Stomach (tissue), 9 donors: Measurements from ENCODE around the gene TTLL11. TPM values are rescaled to one million over a fixed set of nuclear protein-coding genes. Genes with fewer than 3 reads are reported as not detected.

ENCODE experiments used
- DNase-seq, 2 donors: peaks; one replicate each; pipeline versions ENCODE4 v3.0.0 to v3.0.0-alpha.2; 2013 to 2019
- H3K27ac ChIP-seq, 5 donors: fragments of 200-600 bp in 4 of 5; sonication (generic) in 4 of 5; one replicate each; pipeline ENCODE4 v1.5.1; 2013 to 2019; ENCODE audit warnings: mild to moderate bottlenecking in 1 of 5, moderate library complexity in 1 of 5
- H3K27me3 ChIP-seq, 3 donors: fragments of 200-600 bp; sonication (generic); one replicate each; pipeline ENCODE4 v1.5.1; 2017 to 2019; ENCODE audit warnings: mixed run types in 1 of 3
- H3K36me3 ChIP-seq, 4 donors: fragments of 200-600 bp; sonication (generic); 1 replicate in 3 of 4; 2 replicates in 1 of 4; pipeline ENCODE4 v1.5.1; 2016 to 2019
- H3K4me1 ChIP-seq, 4 donors: fragments of 200-600 bp; sonication (generic); one replicate each; pipeline ENCODE4 v1.5.1; 2016 to 2019
- H3K4me3 ChIP-seq, 4 donors: fragments of 200-600 bp; sonication (generic) in 3 of 4; one replicate each; pipeline ENCODE4 v1.5.1; 2016 to 2019; ENCODE audit warnings: mild to moderate bottlenecking in 1 of 4
- H3K9me3 ChIP-seq, 4 donors: fragments of 200-600 bp; sonication (generic); one replicate each; pipeline ENCODE4 v1.5.1; 2016 to 2019
- EP300 ChIP-seq: sonication (generic); formaldehyde crosslinking; IDR thresholded peaks from one replicate; pipeline ENCODE4 v1.6.1; 2017; ENCODE audit warnings: antibody characterized with exemption
- POLR2A ChIP-seq, 4 donors: fragments of 450-650 bp; IDR thresholded peaks; one replicate each; pipeline ENCODE4 v1.6.1; 2016; ENCODE audit warnings: antibody characterized with exemption in 4 of 4, control low read depth in 2 of 4, mild to moderate bottlenecking in 1 of 4, moderate library complexity in 1 of 4
- POLR2AphosphoS5 ChIP-seq, 3 donors: sonication (generic); formaldehyde crosslinking; IDR thresholded peaks; one replicate each; pipeline ENCODE4 v1.6.1; 2016; ENCODE audit warnings: antibody characterized with exemption in 3 of 3
- WGBS, 5 donors: extraction: QIAGEN DNeasy Blood & Tissue Kit in 3 of 5; methylation state at CpG; one replicate each; pipeline versions ENCODE4 v1.1.5 to v1.1.7; 2013 to 2018; 5-methylcytosine and 5-hydroxymethylcytosine counted together
- intact Hi-C: fragments of 100-400 bp; cut with DNase I; formaldehyde crosslinking; loops from one replicate; pipeline ENCODE4 v1.15.1; 2023; ENCODE audit warnings: low total_unique reads
- polyA plus RNA-seq, 3 donors: library from polyadenylated mRNA; stranded (reverse); fragments of 200-250 nt; gene quantifications; one replicate each; pipeline ENCODE4 v1.2.3, GENCODE V29; 2013
- total RNA-seq, 5 donors: library from RNA; depleted of rRNA; stranded (reverse); fragments of >200 nt; gene quantifications; one replicate each; pipeline versions ENCODE4 v1.1.0 to v1.2.3, GENCODE V29; 2014 to 2016
- TF ChIP-seq, protein P1 (sequence below), 7 experiments: fragments of 450-650 bp in 4 of 7; fragments of 200-600 bp in 3 of 7; sonication (generic) in 3 of 7; IDR thresholded peaks; one replicate each; pipeline ENCODE4 v1.5.1; 2016 to 2019; ENCODE audit warnings: antibody characterized with exemption in 7 of 7, control low read depth in 2 of 7, mild to moderate bottlenecking in 1 of 7
- donor health status: healthy with polysubstance abuse.
- donor health status: Bipolar disorder and iron deficiency.
- donor health status: healthy.

The TTLL11 gene
- total and polyA plus RNA-seq, 8 donors, result 3.6 to 18.2 (median 9.4) TPM

DNA sequence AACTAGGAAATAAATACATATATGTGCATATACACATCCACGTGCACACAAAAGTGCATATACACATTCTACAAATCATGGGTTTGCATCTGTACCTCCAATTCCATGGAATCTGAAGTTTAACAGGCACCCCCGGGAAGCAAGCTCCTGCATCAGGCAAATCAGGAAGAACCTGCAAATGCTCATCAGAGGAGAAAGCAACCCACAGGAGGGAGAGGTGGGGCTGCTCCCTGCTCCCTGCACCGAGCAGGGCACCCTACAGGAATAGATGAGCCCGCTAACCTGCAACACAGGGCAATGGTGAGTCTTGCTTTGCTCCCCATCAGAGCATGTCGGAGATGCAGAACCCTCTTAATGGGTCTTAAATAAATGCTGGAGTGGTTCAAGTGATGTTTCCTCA is 290.4 kb downstream of the TTLL11 start:
- no peaks in the 10 kb centered on the region for H3K4me1 ChIP-seq
- H3K27me3 ChIP-seq, result no peaks in the 10 kb centered on the region
- no peaks in the 10 kb centered on the region for H3K36me3 ChIP-seq
- intact Hi-C loops, result no loop called here
- DNase-seq, result no peak
- TF ChIP-seq, protein P1, sequence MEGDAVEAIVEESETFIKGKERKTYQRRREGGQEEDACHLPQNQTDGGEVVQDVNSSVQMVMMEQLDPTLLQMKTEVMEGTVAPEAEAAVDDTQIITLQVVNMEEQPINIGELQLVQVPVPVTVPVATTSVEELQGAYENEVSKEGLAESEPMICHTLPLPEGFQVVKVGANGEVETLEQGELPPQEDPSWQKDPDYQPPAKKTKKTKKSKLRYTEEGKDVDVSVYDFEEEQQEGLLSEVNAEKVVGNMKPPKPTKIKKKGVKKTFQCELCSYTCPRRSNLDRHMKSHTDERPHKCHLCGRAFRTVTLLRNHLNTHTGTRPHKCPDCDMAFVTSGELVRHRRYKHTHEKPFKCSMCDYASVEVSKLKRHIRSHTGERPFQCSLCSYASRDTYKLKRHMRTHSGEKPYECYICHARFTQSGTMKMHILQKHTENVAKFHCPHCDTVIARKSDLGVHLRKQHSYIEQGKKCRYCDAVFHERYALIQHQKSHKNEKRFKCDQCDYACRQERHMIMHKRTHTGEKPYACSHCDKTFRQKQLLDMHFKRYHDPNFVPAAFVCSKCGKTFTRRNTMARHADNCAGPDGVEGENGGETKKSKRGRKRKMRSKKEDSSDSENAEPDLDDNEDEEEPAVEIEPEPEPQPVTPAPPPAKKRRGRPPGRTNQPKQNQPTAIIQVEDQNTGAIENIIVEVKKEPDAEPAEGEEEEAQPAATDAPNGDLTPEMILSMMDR (IDR thresholded peaks at IDR 0.05), result no peak
- no peak for TF ChIP-seq EP300
- TF ChIP-seq POLR2AphosphoS5 (IDR thresholded peaks at IDR 0.05), result no peak
- no peak for TF ChIP-seq POLR2A (IDR thresholded peaks at IDR 0.05)
- 76 to 89% (median 85%) methylated on average over 5 of the region's 5 CpGs for WGBS, 5 donors
- H3K4me3 ChIP-seq, result no peak overlapping the region
- H3K9me3 ChIP-seq, result peaks cover 0 to 6% (median 6%) of the 10 kb centered on the region in 4 donors
- H3K27ac ChIP-seq, result no peak overlapping the region

GRCh38 chr9:121801579-121801978 is 291.5 kb downstream of the TTLL11 start:
- TF ChIP-seq POLR2A (IDR thresholded peaks at IDR 0.05) (no peak), EP300 (no peak), POLR2AphosphoS5 (IDR thresholded peaks at IDR 0.05) (no peak)
- TF ChIP-seq, protein P1 (IDR thresholded peaks at IDR 0.05), result no peak
- no peak overlapping the region for H3K4me3 ChIP-seq
- H3K27me3 ChIP-seq, result no peaks in the 10 kb centered on the region
- H3K36me3 ChIP-seq, result no peaks in the 10 kb centered on the region
- DNase-seq, result no peak
- intact Hi-C loops, result no loop called here
- H3K27ac ChIP-seq, result no peak overlapping the region
- peaks cover 0 to 6% (median 6%) of the 10 kb centered on the region in 4 donors for H3K9me3 ChIP-seq
- WGBS, 5 donors, result 35 to 56% (median 44%) methylated on average over 3 of the region's 3 CpGs
- H3K4me1 ChIP-seq, result no peaks in the 10 kb centered on the region

DNA sequence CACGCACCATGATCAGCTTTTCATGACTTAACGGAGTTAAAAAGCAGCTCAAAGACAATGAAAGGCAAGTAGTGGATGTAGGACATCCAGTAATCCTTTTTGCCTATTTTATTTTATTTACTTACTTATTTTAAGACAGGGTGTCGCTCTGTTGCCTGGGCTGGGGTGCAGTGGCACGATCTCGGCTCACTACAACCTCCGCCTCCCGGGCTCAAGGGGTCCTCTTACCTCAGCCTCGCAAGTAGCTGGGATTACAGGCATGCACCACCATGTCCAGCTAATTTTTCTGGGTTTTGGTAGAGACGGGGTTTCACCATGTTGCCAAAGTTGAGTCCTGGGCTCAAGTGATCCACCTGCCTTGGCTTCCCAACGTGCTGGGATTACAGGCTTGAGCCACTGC is 292.7 kb downstream of the TTLL11 start:
- no peak overlapping the region for H3K4me3 ChIP-seq
- H3K27me3 ChIP-seq, result no peaks in the 10 kb centered on the region
- WGBS, 5 donors, result 88 to 93% (median 90%) methylated on average over 10 of the region's 10 CpGs
- peaks cover 0 to 6% (median 6%) of the 10 kb centered on the region in 4 donors for H3K9me3 ChIP-seq
- no peaks in the 10 kb centered on the region for H3K36me3 ChIP-seq
- no peak overlapping the region for H3K27ac ChIP-seq
- intact Hi-C loops, result no loop called here
- H3K4me1 ChIP-seq, result no peaks in the 10 kb centered on the region
- no peak for TF ChIP-seq POLR2AphosphoS5 (IDR thresholded peaks at IDR 0.05)
- no peak for TF ChIP-seq EP300
- TF ChIP-seq POLR2A (IDR thresholded peaks at IDR 0.05), result no peak
- TF ChIP-seq, protein P1 (IDR thresholded peaks at IDR 0.05), result no peak
- DNase-seq, result no peak

DNA sequence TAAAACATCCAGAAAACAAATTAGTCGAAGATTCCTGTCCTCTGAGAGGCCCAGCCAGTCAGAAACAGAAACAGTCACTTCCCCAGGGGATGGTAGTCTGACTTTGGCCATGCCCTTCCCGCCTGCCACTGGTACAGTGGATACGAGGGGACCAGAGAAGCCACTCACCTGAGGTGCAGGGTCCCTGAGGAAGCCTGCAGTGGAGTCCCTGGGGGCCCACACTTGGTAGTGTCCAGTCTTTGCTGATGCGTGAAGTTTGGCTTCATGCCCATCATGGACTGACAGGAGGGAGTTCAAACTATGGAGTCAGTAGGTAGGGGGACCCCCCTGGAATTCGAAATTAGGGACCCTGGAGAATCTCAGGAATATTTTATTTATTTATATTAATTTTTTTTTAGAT is 294.2 kb downstream of the TTLL11 start:
- 66 to 83% (median 74%) methylated on average over 5 of the region's 5 CpGs for WGBS, 5 donors
- intact Hi-C loops, result no loop called here
- DNase-seq, result no peak

More for the DNA sequence above, 294.2 kb downstream of the TTLL11 start:
- Histone ChIP-seq H3K36me3 (no peaks in the 10 kb centered on the region), H3K27ac (no peak overlapping the region), H3K4me1 (no peaks in the 10 kb centered on the region), H3K9me3 (no peaks in the 10 kb centered on the region), H3K27me3 (no peaks in the 10 kb centered on the region), H3K4me3 (no peak overlapping the region)
- TF ChIP-seq, protein P1 (IDR thresholded peaks at IDR 0.05), result no peak
- TF ChIP-seq POLR2A (IDR thresholded peaks at IDR 0.05) (no peak), EP300 (no peak), POLR2AphosphoS5 (IDR thresholded peaks at IDR 0.05) (no peak)
